Stimulated activated CD4-positive, alpha-beta T cell treated with anti-CD3 and anti-CD28 coated beads, Interleukin-1b, Interleukin-23, amount 100 ng/mL, for 24 hours (primary cell): ENCODE measurements around the gene CD82.
A peak's percentile ranks its signal among the peaks of the same experiment; 100 is the strongest.

Experiments
- DNase-seq, 4 experiments: peaks; one replicate each; pipeline ENCODE4 v3.0.0-alpha.2; 2020; ENCODE audit warnings: low read depth in 4 of 4, low spot score in 1 of 4

The CD82 gene

GRCh38 chr11:44614281-44614775 lies 48.9 kb downstream of the CD82 start:
- DNase-seq = no peak

- no peak for DNase-seq
Measured at GRCh38 chr11:44615041-44615755, 49.7 kb downstream of the CD82 start.

DNA sequence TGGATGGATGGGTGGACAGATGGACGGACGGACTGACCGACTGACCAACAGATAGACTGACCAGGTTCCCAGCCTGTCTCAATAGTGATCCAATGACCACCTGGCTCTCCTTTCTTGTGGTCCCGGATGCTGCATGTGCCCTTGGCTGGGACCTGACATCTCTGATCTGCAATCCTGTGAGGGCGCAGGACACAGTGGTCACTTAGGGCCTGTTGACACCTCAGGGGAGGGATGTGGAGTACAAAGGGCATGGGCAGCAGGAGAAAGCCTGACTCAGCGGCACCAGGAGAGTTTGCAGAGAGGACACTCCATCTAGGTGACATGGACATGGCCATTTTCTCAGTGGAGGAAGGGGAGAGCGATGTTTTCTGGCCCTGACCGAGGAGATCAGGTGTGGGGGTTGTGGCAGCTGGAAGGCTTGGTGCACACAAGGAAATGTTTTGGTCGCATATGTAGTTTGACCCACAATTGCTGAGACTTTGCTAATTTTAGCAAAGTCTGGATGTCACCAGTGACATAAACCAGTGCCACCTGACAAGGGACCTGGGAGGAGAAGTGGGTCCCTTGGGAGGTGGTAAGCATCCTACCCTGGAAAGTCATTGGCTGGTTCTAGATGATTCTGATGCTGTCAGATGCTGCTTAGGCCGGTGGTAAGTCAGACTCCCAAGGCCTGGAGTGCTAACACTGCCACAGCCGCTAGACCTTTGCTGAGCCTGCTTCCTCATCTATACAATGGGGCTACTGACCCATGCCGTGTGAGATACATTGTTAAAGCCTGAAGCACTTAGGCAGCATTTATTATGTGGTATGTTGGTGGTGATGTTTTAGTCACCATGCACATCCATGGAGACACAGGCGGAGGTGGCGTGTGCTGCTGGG lies 50.7 kb downstream of the CD82 start:
- no peak for DNase-seq

DNA sequence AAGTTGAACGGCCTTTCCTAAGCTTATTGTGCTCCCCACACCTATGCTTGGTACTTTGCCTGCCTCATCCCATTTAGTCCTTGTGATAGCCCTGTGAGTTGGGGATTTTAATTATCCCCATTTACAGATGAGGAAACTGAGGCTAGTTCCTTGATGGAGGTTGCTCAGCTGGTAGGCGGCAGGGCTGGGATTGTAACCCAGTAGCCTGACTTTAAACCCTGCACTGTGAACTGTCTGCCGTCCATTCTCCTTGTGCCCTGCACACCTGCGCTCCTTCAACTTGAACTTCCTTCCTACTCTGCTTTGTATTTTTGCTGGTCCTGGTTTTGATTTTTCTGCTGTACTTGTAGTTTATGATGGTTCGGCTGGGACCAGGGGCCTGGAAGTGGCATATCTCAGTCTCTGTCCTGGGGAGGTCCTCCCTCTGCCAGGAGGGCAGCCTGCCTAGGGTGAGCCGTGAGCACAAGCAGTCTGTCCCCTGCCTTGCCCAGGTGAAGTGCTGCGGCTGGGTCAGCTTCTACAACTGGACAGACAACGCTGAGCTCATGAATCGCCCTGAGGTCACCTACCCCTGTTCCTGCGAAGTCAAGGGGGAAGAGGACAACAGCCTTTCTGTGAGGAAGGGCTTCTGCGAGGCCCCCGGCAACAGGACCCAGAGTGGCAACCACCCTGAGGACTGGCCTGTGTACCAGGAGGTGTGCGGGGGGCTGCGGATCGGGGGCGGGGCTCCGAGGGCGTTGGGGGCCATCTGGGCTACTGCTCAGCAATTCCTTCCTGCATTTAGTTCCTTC lies 52.4 kb downstream of the CD82 start:
- no peak for DNase-seq

DNA sequence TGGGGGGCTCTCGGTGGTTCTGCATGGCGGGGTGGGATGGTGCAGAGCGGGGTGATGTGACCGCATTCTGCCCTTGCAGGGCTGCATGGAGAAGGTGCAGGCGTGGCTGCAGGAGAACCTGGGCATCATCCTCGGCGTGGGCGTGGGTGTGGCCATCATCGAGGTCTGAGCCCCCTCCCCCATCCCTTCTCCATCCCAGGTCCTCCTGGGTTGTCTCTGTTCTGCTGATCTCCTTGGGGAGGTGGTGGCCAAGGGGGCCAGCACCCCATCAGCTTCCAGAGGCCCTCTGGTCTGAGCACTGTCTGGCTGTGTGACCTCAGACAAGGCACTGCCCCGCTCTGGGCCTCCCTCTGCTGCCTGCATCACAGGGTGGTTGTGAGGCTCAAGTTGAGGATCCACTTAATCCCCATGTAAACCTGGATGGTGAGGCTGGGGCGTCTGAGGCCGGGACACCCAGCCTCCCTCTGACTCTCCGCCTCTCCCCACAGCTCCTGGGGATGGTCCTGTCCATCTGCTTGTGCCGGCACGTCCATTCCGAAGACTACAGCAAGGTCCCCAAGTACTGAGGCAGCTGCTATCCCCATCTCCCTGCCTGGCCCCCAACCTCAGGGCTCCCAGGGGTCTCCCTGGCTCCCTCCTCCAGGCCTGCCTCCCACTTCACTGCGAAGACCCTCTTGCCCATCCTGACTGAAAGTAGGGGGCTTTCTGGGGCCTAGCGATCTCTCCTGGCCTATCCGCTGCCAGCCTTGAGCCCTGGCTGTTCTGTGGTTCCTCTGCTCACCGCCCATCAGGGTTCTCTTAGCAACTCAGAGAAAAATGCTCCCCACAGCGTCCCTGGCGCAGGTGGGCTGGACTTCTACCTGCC lies 53.3 kb downstream of the CD82 start:
- no peak for DNase-seq

DNA sequence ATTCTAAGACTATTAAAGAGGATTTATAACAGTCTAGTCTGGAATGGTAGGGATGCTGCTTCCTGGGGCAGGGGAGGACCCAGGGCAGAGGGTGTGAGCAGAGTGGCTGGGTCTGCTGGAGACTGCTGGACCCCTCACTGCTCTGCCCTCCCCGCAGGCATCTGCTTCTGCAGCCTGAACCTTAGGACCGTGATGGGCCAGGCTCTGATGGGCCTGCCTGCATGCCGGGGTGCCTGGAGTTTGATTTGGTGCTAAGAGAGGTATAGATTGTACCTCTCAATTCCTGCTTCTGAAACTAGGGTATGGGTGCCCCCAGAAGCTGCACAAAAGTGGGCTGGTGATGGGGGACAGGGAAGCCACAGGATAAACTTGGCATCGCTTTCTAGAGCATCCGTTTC lies 54.9 kb downstream of the CD82 start:
- no peak for DNase-seq

GRCh38 chr11:44621140-44621681 lies 55.7 kb downstream of the CD82 start:
- peak in 2 of 4 experiments; percentile 42 to 44 for DNase-seq

- no peak for DNase-seq
Measured at GRCh38 chr11:44621784-44622183, 56.3 kb downstream of the CD82 start.

DNA sequence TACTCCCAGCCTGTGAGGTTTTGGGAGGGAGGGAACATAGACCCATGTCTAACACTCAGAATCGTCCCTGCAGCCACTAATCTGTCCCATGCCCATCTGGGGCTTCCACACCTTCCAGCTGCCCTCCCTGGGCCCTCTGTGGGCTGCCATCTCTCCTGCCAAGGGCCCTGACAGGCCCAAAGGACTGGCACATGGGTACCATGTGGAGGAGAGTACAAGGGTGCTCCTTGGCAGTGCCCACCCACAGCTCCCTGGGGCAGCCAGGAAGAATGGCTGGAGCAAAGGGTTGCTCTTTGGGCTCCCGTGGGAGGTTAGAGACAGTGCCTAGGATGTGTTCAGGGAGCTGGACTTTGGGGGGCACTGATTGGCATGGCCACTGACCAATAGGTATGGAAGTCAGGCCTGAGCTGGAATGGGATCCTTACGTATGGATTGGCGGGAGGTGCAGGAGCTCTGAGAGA lies 56.8 kb downstream of the CD82 start:
- no peak for DNase-seq

- DNase-seq = no peak
Measured at GRCh38 chr11:44622721-44623258, 57.3 kb downstream of the CD82 start.

DNA sequence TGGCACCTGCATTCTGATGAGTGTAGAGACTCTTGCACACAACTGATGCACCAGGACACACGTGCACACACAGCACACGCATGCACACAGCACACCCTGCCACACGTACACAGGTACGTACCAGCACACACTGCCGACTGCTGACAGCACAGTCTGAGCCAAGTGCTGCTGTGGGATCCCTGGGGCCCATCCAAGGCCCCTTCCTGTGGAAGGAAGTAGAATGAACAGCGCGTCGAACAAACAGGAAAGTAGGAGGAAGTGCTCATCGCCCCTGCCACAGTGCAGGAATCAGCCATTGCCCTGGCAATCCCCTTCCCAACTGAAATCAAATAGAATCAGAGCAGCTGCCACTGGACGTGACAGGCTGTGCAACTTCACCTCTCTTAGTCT lies 57.9 kb downstream of the CD82 start:
- DNase-seq = no peak

DNA sequence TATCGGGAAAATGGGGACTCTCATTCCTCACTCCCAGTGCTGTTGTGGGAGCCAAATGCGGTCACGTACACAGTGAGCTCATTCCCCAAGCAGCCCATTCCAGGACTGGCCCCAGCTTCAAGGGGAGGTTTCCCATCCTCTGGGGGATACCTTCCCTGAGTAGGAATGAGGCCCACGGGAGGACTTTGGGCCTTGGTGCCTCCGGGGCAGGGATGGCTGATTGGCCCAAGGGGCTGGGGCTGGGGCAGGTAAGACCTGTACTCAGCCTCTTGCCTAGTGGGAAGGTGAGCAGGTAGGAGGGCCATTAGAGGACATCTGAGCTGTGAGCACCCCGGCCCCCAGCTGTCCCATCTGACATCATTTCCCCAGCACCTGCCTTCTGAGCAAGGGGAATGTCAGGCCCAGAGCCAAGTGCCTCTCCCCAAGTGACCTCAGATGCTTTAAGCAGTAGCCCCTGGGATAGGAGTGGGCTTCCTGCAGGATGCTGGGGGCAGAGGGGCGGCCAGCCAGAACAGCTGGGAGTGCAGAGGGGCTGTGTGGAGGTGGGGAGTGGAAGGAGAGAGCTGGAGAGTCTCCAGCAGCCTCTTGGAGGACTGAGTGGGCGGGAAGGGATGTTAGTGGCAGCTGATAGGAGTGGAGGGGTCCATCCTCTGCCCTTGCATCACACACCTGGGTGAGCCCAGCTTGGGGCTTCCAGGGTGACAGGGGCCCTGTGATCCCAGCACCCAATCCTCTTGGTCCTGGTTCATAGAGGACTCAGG lies 58.4 kb downstream of the CD82 start:
- no peak for DNase-seq

DNA sequence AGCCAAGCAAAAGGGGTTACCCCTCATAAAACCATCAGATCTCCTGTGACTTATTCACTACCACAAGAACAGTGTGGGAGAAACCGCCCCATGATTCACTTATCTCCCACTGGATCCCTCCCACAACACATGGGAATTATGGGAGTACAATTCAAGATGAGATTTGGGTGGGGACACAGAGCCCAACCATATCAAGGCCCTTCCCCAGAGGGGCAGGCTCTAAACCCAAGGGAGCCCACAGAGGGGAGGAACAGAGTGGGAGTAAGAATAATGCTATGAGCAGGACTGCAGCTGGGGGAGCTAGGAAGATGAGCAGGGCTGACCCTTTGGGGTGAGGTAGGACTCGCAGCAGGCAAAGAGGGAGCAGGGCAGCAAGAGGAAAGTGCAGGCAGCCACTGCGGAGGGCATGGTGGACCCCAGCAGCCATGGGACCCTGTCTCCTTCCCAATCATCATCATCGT lies 59.3 kb downstream of the CD82 start:
- DNase-seq = no peak

GRCh38 chr11:44625759-44626523 lies 60.5 kb downstream of the CD82 start:
- DNase-seq = no peak

DNA sequence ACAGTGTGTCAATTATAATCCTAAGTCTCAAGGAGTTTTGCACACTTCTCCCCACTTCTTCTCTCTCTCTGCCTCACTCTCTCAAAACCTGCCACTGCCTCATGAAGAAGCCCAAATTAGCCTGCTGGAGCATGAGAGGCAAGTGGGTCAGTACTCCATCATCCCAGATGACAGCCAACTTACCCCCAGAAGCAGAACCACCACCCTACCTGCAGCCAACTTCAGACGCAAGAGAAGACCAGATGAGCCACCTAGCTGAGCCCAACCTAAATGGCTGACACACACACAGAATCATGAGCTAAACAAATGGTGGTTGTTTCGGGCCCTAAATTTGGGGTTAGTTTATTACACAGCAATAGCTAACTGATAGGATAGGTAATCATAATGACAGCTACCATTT lies 61.2 kb downstream of the CD82 start:
- no peak for DNase-seq

- DNase-seq = no peak
Measured at GRCh38 chr11:44627165-44627789, 61.8 kb downstream of the CD82 start.

DNA sequence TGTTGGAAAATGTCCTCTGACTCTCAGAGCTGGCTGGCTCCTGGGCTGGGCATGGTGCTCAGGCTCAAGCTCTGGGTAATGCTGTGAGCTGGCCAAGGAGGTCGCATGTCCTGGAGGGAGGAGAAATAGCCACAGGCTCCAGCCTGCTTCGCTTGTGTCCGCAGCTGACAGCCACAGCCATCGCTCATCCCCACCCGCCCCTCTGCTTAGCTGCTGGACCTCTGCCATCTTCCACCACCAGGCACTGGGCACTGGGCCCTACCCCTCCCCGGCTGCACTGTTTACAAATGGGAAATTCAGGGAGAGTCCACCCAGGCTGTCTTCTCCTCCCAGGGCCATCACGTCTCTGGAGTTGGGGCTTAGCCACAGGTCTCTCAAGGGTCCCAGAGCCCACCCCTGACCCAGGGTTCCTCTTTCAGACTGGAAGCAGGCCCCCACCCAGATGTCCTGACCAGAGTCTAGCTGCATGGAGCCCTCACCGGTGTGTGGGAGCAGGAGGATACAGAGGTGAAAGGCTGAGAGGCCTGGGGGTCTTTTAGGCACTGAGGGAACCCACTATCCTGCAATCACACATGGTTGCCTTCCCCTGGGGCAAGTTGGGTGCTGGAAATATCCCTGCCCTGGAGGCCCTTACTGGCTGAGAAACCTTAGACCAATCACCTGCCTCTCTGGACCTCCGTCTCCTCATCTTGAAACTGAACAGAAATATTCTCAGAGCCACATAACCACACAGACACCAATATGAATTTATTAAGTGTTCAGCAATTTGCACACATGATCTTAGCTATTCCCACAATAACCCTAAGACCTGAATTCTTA lies 62.7 kb downstream of the CD82 start:
- DNase-seq = no peak
